Left ventricle myocardium inferior (tissue), 1 donor: ENCODE measurements around the gene ADAMTS19. TPM values are rescaled to one million over a fixed set of nuclear protein-coding genes. Genes with fewer than 3 reads are reported as not detected.

Experiments
- DNase-seq: peaks from one replicate; pipeline ENCODE4 v3.0.0-alpha.2; 2020
- H3K27ac ChIP-seq: fragments of 200-600 bp; replicated peaks from 2 replicates; pipeline ENCODE4 v1.8.0; 2021
- H3K27me3 ChIP-seq: fragments of 200-600 bp; 2 replicates; pipeline ENCODE4 v1.8.0; 2021; ENCODE audit warnings: low read depth
- H3K36me3 ChIP-seq: fragments of 200-600 bp; 2 replicates; pipeline ENCODE4 v1.8.0; 2021
- H3K4me1 ChIP-seq: fragments of 200-600 bp; 2 replicates; pipeline ENCODE4 v1.8.0; 2021
- H3K4me3 ChIP-seq: fragments of 200-600 bp; 2 replicates; pipeline ENCODE4 v1.8.0; 2021; ENCODE audit warnings: mild to moderate bottlenecking, moderate library complexity
- H3K9me3 ChIP-seq: fragments of 200-600 bp; replicated peaks from 2 replicates; pipeline ENCODE4 v1.8.0; 2021
- CTCF ChIP-seq: fragments of 200-600 bp; IDR thresholded peaks from 2 replicates; pipeline ENCODE4 v1.8.0; 2021; ENCODE audit warnings: antibody characterized with exemption, mild to moderate bottlenecking, borderline replicate concordance
- intact Hi-C: fragments of 100-400 bp; cut with micrococcal nuclease; formaldehyde crosslinking; loops from one replicate; pipeline ENCODE4 v1.11.0; 2022
- total RNA-seq: library from RNA; stranded (reverse); fragmentation: NEBNext Ultra II Directional; extraction: Animal tissue kit (Norgen Biotek cat#: 25700); gene quantifications from one replicate; pipeline ENCODE4 v1.2.1, GENCODE V29; 2021
- donor health status: DM: no; HTN: yes; CAD: no; lungs with severe emphysema.

The ADAMTS19 gene
- total RNA-seq, 1 donor from 2014 or later = 0.38 TPM

- intact Hi-C loops = no loop called here
- no peaks in the 10 kb centered on the region for H3K27me3 ChIP-seq
- TF ChIP-seq CTCF = no peak
Measured at GRCh38 chr5:129770024-129770820, 310.1 kb downstream of the ADAMTS19 start.

GRCh38 chr5:129771058-129771838 is 311.1 kb downstream of the ADAMTS19 start:
- DNase-seq = no peak
- no peaks in the 10 kb centered on the region for H3K4me1 ChIP-seq
- TF ChIP-seq CTCF = peak; percentile 82
- no peaks in the 10 kb centered on the region for H3K27me3 ChIP-seq
- H3K27ac ChIP-seq = no peak overlapping the region
- no peaks in the 10 kb centered on the region for H3K9me3 ChIP-seq
- no peaks in the 10 kb centered on the region for H3K36me3 ChIP-seq
- intact Hi-C loops = no loop called here
- H3K4me3 ChIP-seq = no peak overlapping the region

More at GRCh38 chr5:129770024-129770820, 310.1 kb downstream of the ADAMTS19 start:
- no peaks in the 10 kb centered on the region for H3K4me1 ChIP-seq
- H3K4me3 ChIP-seq = no peak overlapping the region
- no peaks in the 10 kb centered on the region for H3K9me3 ChIP-seq
- no peak overlapping the region for H3K27ac ChIP-seq
- DNase-seq = no peak
- no peaks in the 10 kb centered on the region for H3K36me3 ChIP-seq

GRCh38 chr5:129773376-129773775 is 313.3 kb downstream of the ADAMTS19 start:
- H3K36me3 ChIP-seq = no peaks in the 10 kb centered on the region
- H3K4me3 ChIP-seq = no peak overlapping the region
- no peaks in the 10 kb centered on the region for H3K27me3 ChIP-seq
- no peak for TF ChIP-seq CTCF
- no peaks in the 10 kb centered on the region for H3K4me1 ChIP-seq
- H3K9me3 ChIP-seq = peaks cover 6% of the 10 kb centered on the region
- no peak overlapping the region for H3K27ac ChIP-seq
- intact Hi-C loops = no loop called here
- DNase-seq = no peak

GRCh38 chr5:129781594-129781993 is 321.5 kb downstream of the ADAMTS19 start:
- no peaks in the 10 kb centered on the region for H3K36me3 ChIP-seq
- H3K27me3 ChIP-seq = no peaks in the 10 kb centered on the region
- H3K9me3 ChIP-seq = peaks cover 8% of the 10 kb centered on the region
- no peak for DNase-seq
- no peaks in the 10 kb centered on the region for H3K4me1 ChIP-seq
- no peak overlapping the region for H3K4me3 ChIP-seq
- intact Hi-C loops = no loop called here
- no peak for TF ChIP-seq CTCF
- H3K27ac ChIP-seq = no peak overlapping the region
